OCI-LY3 (cell line): ENCODE measurements around the gene SLX9.

ENCODE experiments used
- H2AFZ ChIP-seq: fragments of 200-600, 300-600 bp; shearing (Covaris generic); 2 replicates; pipeline ENCODE4 v1.6.0; 2014; ENCODE audit warnings: antibody characterized with exemption, low read depth, low read length
- H3K27ac ChIP-seq: fragments of 200-600, 300-600 bp; sonication (generic); 2 replicates; pipeline ENCODE4 v1.5.1; 2014; ENCODE audit warnings: mild to moderate bottlenecking, low read length, moderate library complexity, mixed read lengths
- H3K27me3 ChIP-seq: fragments of 200-600, 300-600 bp; sonication (generic); 2 replicates; pipeline ENCODE4 v1.6.1; 2014; ENCODE audit warnings: low read depth, low read length, mixed read lengths
- H3K36me3 ChIP-seq: fragments of 200-600, 300-600 bp; sonication (generic); replicated peaks from 2 replicates; pipeline ENCODE3; 2014; ENCODE audit warnings: low read depth, low read length, mixed read lengths
- H3K4me1 ChIP-seq: fragments of 300-600, 200-600 bp; sonication (generic); 2 replicates; pipeline ENCODE4 v1.6.1; 2014; ENCODE audit warnings: low read length, mixed read lengths
- H3K4me2 ChIP-seq: fragments of 200-600, 300-600 bp; sonication (generic); 2 replicates; pipeline ENCODE4 v1.6.1; 2014; ENCODE audit warnings: low read length, mixed read lengths
- H3K4me3 ChIP-seq: fragments of 300-600, 200-600 bp; sonication (generic); 2 replicates; pipeline ENCODE4 v1.5.1; 2014; ENCODE audit warnings: antibody characterized with exemption, mild to moderate bottlenecking, low read length, moderate library complexity
- H3K79me2 ChIP-seq: fragments of 300-600, 200-600 bp; shearing (Covaris generic); 2 replicates; pipeline ENCODE4 v1.6.1; 2014; ENCODE audit warnings: mild to moderate bottlenecking, low read length, mixed read lengths
- H3K9ac ChIP-seq: fragments of 300-600, 200-600 bp; shearing (Covaris generic); 2 replicates; pipeline ENCODE4 v1.6.0; 2014; ENCODE audit warnings: mild to moderate bottlenecking, low read length, moderate library complexity
- H3K9me3 ChIP-seq: fragments of 200-600, 300-600 bp; shearing (Covaris generic); 2 replicates; pipeline ENCODE4 v1.6.1; 2014; ENCODE audit warnings: low read length, mixed read lengths; ENCODE audit not compliant: insufficient read depth
- H4K20me1 ChIP-seq: fragments of 200-600, 300-600 bp; sonication (generic); 2 replicates; pipeline ENCODE4 v1.6.1; 2016; ENCODE audit warnings: low read length, mixed read lengths; ENCODE audit not compliant: insufficient read depth
- EZH2phosphoT487 ChIP-seq: fragments of 200-600 bp; shearing (Covaris generic); IDR thresholded peaks from 2 replicates; pipeline ENCODE4 v1.6.1; 2018; ENCODE audit warnings: antibody characterized with exemption, mixed run types, low read depth
- TF ChIP-seq, protein P1 (sequence below): fragments of 200-600, 300-600 bp; sonication (generic); IDR thresholded peaks from 2 replicates; pipeline ENCODE4 v1.5.1; 2014; ENCODE audit warnings: antibody characterized with exemption, low read length, low read depth

SLX9 gene

DNA sequence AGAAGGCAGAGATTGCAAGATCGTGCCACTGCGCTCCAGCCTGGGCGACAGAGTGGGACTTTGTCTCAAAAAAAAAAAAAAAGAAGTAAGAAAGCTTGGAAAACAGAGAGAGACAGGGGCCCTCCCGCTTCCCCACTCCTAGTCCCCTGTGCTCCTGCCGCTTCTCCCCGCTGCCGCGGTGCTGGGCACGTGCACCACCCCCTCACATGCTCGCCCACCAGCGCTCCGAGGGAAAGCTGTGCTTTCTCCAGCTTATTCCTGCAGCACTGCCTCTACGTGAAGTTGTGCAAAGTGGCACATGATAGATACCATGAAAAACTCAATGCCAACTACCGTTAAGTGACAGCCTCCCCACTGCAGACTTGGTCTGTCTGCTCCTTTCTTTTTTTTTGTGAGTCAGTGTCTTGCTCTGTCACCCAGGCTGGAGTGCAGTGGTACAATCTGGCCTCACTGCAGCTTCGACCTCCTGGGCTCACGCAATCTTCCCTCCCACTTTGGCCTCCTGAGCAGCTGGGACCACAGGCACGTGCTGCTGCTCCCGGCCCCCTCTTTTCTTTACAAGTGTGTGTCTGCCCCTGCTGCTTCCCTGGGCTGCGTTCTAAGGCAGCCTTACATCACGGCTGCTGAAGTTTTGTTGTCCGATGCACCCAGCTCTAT lies 15.4 kb downstream of the SLX9 start:
- no peaks in the 10 kb centered on the region for H3K4me1 ChIP-seq
- H4K20me1 ChIP-seq = peaks cover 8% of the 10 kb centered on the region
- H3K9ac ChIP-seq = no peak overlapping the region
- H3K9me3 ChIP-seq = no peaks in the 10 kb centered on the region
- no peak overlapping the region for H2AFZ ChIP-seq
- H3K4me2 ChIP-seq = no peak overlapping the region
- H3K79me2 ChIP-seq = peaks cover 48% of the 10 kb centered on the region
- H3K27ac ChIP-seq = no peak overlapping the region
- no peak for TF ChIP-seq EZH2phosphoT487
- TF ChIP-seq, protein P1, sequence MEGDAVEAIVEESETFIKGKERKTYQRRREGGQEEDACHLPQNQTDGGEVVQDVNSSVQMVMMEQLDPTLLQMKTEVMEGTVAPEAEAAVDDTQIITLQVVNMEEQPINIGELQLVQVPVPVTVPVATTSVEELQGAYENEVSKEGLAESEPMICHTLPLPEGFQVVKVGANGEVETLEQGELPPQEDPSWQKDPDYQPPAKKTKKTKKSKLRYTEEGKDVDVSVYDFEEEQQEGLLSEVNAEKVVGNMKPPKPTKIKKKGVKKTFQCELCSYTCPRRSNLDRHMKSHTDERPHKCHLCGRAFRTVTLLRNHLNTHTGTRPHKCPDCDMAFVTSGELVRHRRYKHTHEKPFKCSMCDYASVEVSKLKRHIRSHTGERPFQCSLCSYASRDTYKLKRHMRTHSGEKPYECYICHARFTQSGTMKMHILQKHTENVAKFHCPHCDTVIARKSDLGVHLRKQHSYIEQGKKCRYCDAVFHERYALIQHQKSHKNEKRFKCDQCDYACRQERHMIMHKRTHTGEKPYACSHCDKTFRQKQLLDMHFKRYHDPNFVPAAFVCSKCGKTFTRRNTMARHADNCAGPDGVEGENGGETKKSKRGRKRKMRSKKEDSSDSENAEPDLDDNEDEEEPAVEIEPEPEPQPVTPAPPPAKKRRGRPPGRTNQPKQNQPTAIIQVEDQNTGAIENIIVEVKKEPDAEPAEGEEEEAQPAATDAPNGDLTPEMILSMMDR = no peak
- H3K4me3 ChIP-seq = no peak overlapping the region
- H3K27me3 ChIP-seq = no peaks in the 10 kb centered on the region
- peaks cover 2% of the 10 kb centered on the region for H3K36me3 ChIP-seq

DNA sequence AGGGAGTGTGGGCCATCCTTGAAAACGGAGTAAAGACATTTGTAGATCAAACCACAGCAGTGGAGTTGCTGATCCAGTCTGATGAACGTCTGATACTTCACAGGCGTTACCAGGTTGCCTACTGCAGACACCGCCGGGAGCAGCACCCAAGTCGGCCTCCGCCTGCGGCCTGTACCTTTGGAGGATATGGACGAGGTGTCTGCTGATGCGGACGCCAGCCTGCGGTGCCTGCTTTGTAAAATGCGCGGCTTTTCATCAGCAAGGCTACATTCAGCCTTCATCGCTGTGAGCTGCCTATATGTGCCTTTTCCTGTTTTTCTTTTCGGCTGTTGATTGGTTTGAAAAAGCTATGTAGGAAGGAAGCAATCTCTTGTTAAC lies 16.0 kb downstream of the SLX9 start:
- H2AFZ ChIP-seq = no peak overlapping the region
- H3K79me2 ChIP-seq = peaks cover 44% of the 10 kb centered on the region
- H3K4me3 ChIP-seq = no peak overlapping the region
- peaks cover 2% of the 10 kb centered on the region for H3K36me3 ChIP-seq
- TF ChIP-seq, protein P1 = no peak
- no peaks in the 10 kb centered on the region for H3K27me3 ChIP-seq
- no peaks in the 10 kb centered on the region for H3K4me1 ChIP-seq
- H3K27ac ChIP-seq = no peak overlapping the region
- H4K20me1 ChIP-seq = peaks cover 4% of the 10 kb centered on the region; the same call in 1 of the 2 replicates
- no peaks in the 10 kb centered on the region for H3K9me3 ChIP-seq
- no peak overlapping the region for H3K9ac ChIP-seq
- H3K4me2 ChIP-seq = no peak overlapping the region

DNA sequence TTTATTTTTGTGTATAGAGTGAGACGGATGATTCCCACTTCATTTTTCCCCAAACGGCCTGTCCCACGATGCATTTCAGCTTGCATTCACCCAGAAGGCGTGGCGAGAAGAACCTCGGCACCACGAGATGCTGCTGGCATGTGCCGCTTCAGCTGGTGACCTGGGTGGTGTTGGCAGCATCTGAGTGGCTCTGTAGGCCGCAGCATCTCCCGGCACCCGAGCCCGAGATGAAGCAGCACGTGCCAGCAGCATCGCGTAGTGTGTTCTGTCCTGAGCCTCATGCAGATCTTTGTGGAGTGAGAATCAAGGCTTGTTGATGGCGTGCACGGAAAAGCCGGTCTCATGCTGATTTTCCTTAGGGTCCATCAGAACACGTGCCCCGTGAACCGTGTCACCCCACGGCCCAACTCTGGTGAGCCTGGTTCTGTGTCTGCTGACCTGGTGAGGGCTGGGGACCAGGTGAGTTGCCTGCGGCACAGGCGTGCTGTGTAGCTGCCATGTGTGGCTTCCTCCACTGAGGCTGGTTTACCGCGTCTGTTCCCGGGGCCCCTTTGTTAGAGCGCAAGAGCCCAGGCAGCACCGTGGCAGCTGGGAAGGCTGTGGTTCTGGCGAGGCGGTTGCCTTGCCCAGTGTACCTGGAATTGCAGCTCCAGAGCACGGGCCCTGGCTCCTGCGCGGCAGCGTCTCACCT lies 16.7 kb downstream of the SLX9 start:
- H3K27ac ChIP-seq = no peak overlapping the region
- TF ChIP-seq, protein P1 = no peak
- no peak for TF ChIP-seq EZH2phosphoT487
- no peak overlapping the region for H3K4me2 ChIP-seq
- no peak overlapping the region for H3K4me3 ChIP-seq
- peaks cover 4% of the 10 kb centered on the region; the same call in 1 of the 2 replicates for H4K20me1 ChIP-seq
- peaks cover 38% of the 10 kb centered on the region for H3K79me2 ChIP-seq
- no peaks in the 10 kb centered on the region for H3K27me3 ChIP-seq
- H3K9ac ChIP-seq = no peak overlapping the region
- H3K4me1 ChIP-seq = no peaks in the 10 kb centered on the region
- no peaks in the 10 kb centered on the region for H3K9me3 ChIP-seq
- H3K36me3 ChIP-seq = peaks cover 2% of the 10 kb centered on the region
- H2AFZ ChIP-seq = no peak overlapping the region

DNA sequence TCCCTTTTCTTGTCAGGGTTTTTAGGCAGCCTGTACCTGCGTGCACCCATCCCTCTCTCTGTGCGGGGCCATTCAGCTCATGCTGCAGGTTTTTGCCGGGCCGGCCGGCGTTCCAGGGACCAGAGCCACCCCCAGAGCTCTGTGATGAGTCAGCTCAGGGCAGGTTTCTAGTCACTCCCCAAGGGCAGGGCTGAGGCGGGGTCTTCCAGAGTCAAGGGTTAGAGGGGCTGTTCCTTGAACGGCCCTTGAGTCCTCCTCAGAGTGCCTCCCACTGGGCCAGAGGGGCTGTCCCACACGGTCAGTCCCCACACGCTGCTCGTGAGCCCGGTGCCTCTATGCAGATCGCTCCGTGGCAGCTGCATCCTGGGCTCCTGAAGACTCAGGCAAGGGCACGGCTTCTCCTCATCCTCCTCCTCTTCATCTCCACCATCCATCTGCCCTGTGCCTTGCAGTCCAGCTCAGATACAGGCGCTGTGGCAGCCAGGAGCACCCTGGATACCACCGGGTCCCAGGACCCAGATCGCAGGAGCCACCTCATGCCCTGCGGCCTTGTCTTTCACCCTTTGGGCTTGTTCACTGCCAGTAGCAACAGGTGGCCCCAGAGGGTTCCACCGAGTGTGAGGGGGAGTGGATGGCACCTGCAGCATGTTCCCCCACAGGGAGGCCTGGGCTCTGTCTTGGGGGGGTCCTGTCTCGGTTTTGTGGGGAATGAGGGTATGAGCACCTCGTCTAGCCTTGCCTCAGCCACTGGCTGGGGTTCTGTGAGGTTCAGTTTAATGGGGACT lies 17.4 kb downstream of the SLX9 start:
- Histone ChIP-seq H3K36me3 (peaks cover 2% of the 10 kb centered on the region), H3K4me1 (no peaks in the 10 kb centered on the region), H3K9me3 (no peaks in the 10 kb centered on the region), H3K4me3 (no peak overlapping the region), H4K20me1 (peaks cover 4% of the 10 kb centered on the region; the same call in 1 of the 2 replicates), H3K27me3 (no peaks in the 10 kb centered on the region), H3K79me2 (peaks cover 35% of the 10 kb centered on the region), H3K27ac (no peak overlapping the region), H2AFZ (no peak overlapping the region), H3K4me2 (no peak overlapping the region), H3K9ac (no peak overlapping the region)
- TF ChIP-seq, protein P1 = no peak
- no peak for TF ChIP-seq EZH2phosphoT487
